Gastroesophageal sphincter (tissue), 4 donors: Measurements from ENCODE around the gene PDE3A. TPM values are rescaled to one million over a fixed set of nuclear protein-coding genes. Genes with fewer than 3 reads are reported as not detected.
A peak's percentile ranks its signal among the peaks of the same experiment; 100 is the strongest.

Source experiments
- ATAC-seq: fragments of 150-250 bp; one replicate; pipeline ENCODE4 v1.9.1; 2016; ENCODE audit warnings: mild to moderate bottlenecking, moderate library complexity
- H3K27ac ChIP-seq, 4 donors: fragments of 200-600 bp; sonication (generic) in 3 of 4; 1 replicate in 3 of 4; 2 replicates in 1 of 4; pipeline ENCODE4 v1.5.1; 2016 to 2019
- H3K27me3 ChIP-seq: fragments of 200-600 bp; sonication (generic); one replicate; pipeline ENCODE4 v1.5.1; 2019
- H3K36me3 ChIP-seq, 2 donors: fragments of 200-600 bp; sonication (generic); one replicate each; pipeline ENCODE4 v1.5.1; 2019; ENCODE audit warnings: control low read depth in 1 of 2
- H3K4me1 ChIP-seq, 3 donors: fragments of 200-600 bp; sonication (generic); 1 replicate in 2 of 3; 2 replicates in 1 of 3; pipeline ENCODE4 v1.5.1; 2016 to 2019; ENCODE audit warnings: control low read depth in 2 of 3
- H3K4me3 ChIP-seq, 2 donors: fragments of 200-600 bp; sonication (generic); one replicate each; pipeline ENCODE4 v1.5.1; 2019; ENCODE audit warnings: mild to moderate bottlenecking in 1 of 2, moderate library complexity in 1 of 2
- H3K9me3 ChIP-seq, 3 donors: fragments of 200-600 bp; sonication (generic); one replicate each; pipeline ENCODE4 v1.5.1; 2017 to 2019; ENCODE audit warnings: control low read depth in 2 of 3
- EP300 ChIP-seq: sonication (generic); formaldehyde crosslinking; IDR thresholded peaks from one replicate; pipeline ENCODE4 v1.6.1; 2017; ENCODE audit warnings: antibody characterized with exemption, mild to moderate bottlenecking
- POLR2A ChIP-seq, 2 donors: fragments of 450-650 bp; IDR thresholded peaks; one replicate each; pipeline ENCODE4 v1.6.1; 2017; ENCODE audit warnings: antibody characterized with exemption in 2 of 2, mild to moderate bottlenecking in 2 of 2, moderate library complexity in 1 of 2
- POLR2AphosphoS5 ChIP-seq: sonication (generic); formaldehyde crosslinking; IDR thresholded peaks from one replicate; pipeline ENCODE4 v1.6.1; 2017; ENCODE audit warnings: antibody characterized with exemption
- WGBS, 2 donors: methylation state at CpG; one replicate each; pipeline ENCODE4 v1.1.5; 2018; ENCODE audit warnings: low coverage in 1 of 2; 5-methylcytosine and 5-hydroxymethylcytosine counted together
- total RNA-seq, 4 donors: library from RNA; depleted of rRNA; stranded (reverse); fragments of >200 nt; gene quantifications; one replicate each; pipeline ENCODE4 v1.1.0, GENCODE V29; 2016
- TF ChIP-seq, protein P1 (sequence below), 4 experiments: fragments of 200-600 bp in 2 of 4; fragments of 450-650 bp in 2 of 4; sonication (generic) in 1 of 4; IDR thresholded peaks; one replicate each; pipeline ENCODE4 v1.5.1; 2017 to 2019; ENCODE audit warnings: antibody characterized with exemption in 4 of 4, mild to moderate bottlenecking in 2 of 4, moderate library complexity in 2 of 4

The PDE3A gene
- total RNA-seq, 4 donors from 2014 or later = 104 to 194 (median 139) TPM

DNA sequence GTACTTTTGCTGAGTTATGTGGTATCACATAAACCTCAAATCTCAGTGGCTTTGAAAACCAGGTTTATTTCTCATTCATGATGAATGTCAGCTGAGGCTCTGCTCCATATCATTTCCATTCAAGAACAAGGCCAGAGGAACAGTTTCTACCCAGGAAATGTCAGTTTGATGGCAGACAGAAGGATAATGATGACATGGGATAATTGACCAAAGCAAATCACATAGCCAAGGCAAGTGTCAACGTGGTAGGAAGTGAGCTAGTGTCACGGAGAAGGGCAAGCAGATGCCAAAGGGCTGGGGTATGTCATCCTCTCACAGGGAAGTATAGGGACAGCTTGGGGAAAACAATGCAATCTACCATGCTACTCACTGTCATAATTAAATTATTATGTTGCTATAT is 12.3 kb upstream of the PDE3A start:
- Histone ChIP-seq H3K4me3 (no peak overlapping the region), H3K27ac (no peak overlapping the region), H3K4me1 (peaks cover 0 to 35% (median 9%) of the 10 kb centered on the region in 3 donors), H3K36me3 (no peaks in the 10 kb centered on the region), H3K27me3 (no peaks in the 10 kb centered on the region), H3K9me3 (no peaks in the 10 kb centered on the region)
- ATAC-seq = no peak
- TF ChIP-seq, protein P1, sequence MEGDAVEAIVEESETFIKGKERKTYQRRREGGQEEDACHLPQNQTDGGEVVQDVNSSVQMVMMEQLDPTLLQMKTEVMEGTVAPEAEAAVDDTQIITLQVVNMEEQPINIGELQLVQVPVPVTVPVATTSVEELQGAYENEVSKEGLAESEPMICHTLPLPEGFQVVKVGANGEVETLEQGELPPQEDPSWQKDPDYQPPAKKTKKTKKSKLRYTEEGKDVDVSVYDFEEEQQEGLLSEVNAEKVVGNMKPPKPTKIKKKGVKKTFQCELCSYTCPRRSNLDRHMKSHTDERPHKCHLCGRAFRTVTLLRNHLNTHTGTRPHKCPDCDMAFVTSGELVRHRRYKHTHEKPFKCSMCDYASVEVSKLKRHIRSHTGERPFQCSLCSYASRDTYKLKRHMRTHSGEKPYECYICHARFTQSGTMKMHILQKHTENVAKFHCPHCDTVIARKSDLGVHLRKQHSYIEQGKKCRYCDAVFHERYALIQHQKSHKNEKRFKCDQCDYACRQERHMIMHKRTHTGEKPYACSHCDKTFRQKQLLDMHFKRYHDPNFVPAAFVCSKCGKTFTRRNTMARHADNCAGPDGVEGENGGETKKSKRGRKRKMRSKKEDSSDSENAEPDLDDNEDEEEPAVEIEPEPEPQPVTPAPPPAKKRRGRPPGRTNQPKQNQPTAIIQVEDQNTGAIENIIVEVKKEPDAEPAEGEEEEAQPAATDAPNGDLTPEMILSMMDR (IDR thresholded peaks at IDR 0.05) = no peak
- 100% methylated on average over 1 of the region's 2 CpGs; no CpG with 5 or more reads in 1 of the 2 donors for WGBS, 2 donors

DNA sequence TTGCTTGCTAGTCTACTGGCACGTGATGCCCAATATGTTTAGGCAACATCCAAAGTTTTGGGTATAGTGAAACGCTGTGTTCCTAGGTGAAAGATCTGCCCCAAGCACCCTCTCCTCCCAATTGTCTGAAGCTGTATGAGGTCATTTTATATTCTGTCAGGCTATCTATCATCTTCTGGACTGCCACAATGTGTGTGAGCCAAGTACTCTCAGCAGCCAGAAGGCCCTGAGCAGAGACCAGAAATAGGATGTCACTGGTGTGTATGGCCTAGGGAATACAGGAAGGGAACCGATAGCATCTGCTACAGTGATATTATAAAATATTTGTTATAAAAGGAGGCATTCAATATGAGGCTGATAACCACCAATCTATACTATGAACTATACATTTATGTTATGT is 7.9 kb upstream of the PDE3A start:
- Histone ChIP-seq H3K27me3 (no peaks in the 10 kb centered on the region), H3K27ac (no peak overlapping the region), H3K4me3 (no peak overlapping the region), H3K4me1 (peaks cover 0 to 17% (median 7%) of the 10 kb centered on the region in 3 donors), H3K36me3 (no peaks in the 10 kb centered on the region), H3K9me3 (no peaks in the 10 kb centered on the region)
- 85 to 88% methylated on average over 2 of the region's 3 CpGs for WGBS, 2 donors
- ATAC-seq = no peak
- TF ChIP-seq, protein P1 (IDR thresholded peaks at IDR 0.05) = no peak
- TF ChIP-seq POLR2A (IDR thresholded peaks at IDR 0.05) (no peak), EP300 (no peak), POLR2AphosphoS5 (no peak)

- Histone ChIP-seq H3K4me3 (no peak overlapping the region), H3K36me3 (no peaks in the 10 kb centered on the region), H3K9me3 (no peaks in the 10 kb centered on the region), H3K27me3 (no peaks in the 10 kb centered on the region), H3K27ac (no peak overlapping the region), H3K4me1 (peaks cover 0 to 17% (median 7%) of the 10 kb centered on the region in 3 donors)
- TF ChIP-seq, protein P1 (IDR thresholded peaks at IDR 0.05) = no peak
- TF ChIP-seq POLR2A (IDR thresholded peaks at IDR 0.05) = no peak
- TF ChIP-seq POLR2AphosphoS5 = no peak
- TF ChIP-seq EP300 = no peak
- no peak for ATAC-seq
- WGBS, 2 donors = 92 to 94% methylated on average over 2 to 3 of the region's 3 CpGs
Observed at GRCh38 chr12:20361416-20361815, 6.9 kb upstream of the PDE3A start.

- Histone ChIP-seq H3K9me3 (no peaks in the 10 kb centered on the region), H3K27me3 (no peaks in the 10 kb centered on the region), H3K4me3 (no peak overlapping the region), H3K27ac (no peak overlapping the region), H3K4me1 (peaks cover 0 to 12% (median 3%) of the 10 kb centered on the region in 3 donors), H3K36me3 (no peaks in the 10 kb centered on the region)
- 68 to 83% methylated on average over 4 of the region's 4 CpGs for WGBS, 2 donors
- TF ChIP-seq POLR2A (IDR thresholded peaks at IDR 0.05) (no peak), EP300 (no peak), POLR2AphosphoS5 (no peak)
- TF ChIP-seq, protein P1 (IDR thresholded peaks at IDR 0.05) = no peak
- ATAC-seq = no peak
Observed at GRCh38 chr12:20364501-20364900, 3.8 kb upstream of the PDE3A start.

DNA sequence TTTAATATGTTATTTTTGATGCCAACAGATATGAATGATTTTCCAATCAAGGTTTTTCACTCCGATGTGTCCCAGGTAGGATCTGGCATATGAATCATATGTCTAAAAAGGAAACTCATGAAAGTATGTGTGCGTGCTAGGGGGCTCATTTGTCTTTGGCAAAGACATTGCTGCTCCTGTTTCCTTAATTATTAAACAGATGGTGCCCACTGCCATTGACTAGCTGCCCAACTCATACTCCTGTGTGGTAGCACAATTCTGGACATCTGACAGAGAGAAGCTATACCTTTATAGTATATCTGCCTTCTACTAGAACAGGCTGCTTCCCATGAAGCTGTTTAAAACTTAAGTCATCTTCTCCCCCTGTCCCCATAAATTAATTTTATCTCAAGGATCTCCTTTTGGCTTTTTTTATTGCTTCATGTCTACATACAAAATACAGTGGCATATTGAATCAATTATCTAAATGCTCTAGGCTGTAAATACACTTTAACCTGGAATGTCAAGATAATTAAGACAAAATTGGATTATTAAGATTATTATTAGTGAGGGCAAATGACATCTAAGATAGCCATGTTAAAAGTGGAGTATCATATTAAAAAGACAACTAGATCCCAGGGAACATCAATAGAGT is 1.4 kb upstream of the PDE3A start:
- H3K4me1 ChIP-seq = peaks cover 0 to 12% (median 3%) of the 10 kb centered on the region in 3 donors
- no peaks in the 10 kb centered on the region for H3K27me3 ChIP-seq
- TF ChIP-seq EP300 = no peak
- TF ChIP-seq POLR2A (IDR thresholded peaks at IDR 0.05) = no peak
- TF ChIP-seq, protein P1 (IDR thresholded peaks at IDR 0.05) = no peak
- TF ChIP-seq POLR2AphosphoS5 = no peak
- peak overlapping the region; percentile 48 to 98 (median 94) for H3K27ac ChIP-seq
- H3K9me3 ChIP-seq = no peaks in the 10 kb centered on the region
- no peak for ATAC-seq
- H3K4me3 ChIP-seq = no peak overlapping the region
- H3K36me3 ChIP-seq = no peaks in the 10 kb centered on the region
- WGBS, 2 donors = 71 to 85% methylated on average over 2 of the region's 2 CpGs
